ENCODE measurements around the gene POP5.
A peak's percentile ranks its signal among the peaks of the same experiment; 100 is the strongest.

POP5 gene, protein sequence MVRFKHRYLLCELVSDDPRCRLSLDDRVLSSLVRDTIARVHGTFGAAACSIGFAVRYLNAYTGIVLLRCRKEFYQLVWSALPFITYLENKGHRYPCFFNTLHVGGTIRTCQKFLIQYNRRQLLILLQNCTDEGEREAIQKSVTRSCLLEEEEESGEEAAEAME

DNA sequence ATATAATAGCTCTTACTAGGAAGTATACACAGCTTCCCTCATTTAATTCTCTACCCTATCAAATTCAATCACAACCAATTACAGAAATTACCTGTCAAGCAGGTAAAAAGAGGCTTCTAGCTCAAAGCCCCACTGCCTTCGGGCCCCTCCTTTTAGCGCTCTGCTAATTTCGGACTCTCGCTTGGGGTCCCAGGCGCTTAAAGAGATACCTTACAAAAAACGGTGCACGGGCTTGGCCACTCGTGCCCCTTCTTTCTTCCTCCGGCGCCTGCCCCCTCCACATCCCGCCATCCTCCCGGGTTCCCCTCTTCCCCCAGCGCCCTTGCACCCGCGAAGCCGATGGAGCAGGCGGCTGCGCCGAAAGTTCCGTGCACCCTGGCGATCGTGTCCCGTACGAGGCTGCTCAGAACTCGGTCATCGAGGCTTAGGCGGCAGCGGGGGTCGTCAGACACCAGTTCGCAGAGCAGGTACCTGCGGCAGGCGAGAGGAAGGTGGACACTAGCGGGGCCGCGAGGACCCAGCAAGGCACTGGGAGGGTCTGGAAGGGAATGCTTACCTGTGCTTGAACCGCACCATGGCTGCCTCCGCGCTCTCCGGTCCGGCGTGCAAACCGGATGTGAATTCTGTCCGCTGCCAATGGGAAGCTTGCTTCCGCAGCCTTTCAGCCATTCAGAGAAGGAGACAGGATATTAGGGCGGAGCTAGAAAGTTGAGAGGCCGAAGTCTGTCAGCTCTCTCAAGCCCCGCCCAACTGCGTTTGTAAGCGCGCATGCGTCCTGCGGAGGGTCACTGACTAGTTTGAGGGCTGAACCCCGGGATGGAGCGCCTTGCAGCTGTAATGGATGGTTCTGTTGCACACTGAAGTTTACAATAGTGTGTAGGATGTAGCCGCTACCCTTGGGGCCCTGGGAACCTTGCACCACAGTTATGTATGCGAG is at the start of gene POP5:
Gene POP5 (minus strand): TSS at position 616 of the 937 bp plus-strand sequence. CDS start 40 bp downstream, at position 576.
- DNase-seq (ENCODE audit: low read depth) = peak; percentile 98
- TF ChIP-seq, protein P1, sequence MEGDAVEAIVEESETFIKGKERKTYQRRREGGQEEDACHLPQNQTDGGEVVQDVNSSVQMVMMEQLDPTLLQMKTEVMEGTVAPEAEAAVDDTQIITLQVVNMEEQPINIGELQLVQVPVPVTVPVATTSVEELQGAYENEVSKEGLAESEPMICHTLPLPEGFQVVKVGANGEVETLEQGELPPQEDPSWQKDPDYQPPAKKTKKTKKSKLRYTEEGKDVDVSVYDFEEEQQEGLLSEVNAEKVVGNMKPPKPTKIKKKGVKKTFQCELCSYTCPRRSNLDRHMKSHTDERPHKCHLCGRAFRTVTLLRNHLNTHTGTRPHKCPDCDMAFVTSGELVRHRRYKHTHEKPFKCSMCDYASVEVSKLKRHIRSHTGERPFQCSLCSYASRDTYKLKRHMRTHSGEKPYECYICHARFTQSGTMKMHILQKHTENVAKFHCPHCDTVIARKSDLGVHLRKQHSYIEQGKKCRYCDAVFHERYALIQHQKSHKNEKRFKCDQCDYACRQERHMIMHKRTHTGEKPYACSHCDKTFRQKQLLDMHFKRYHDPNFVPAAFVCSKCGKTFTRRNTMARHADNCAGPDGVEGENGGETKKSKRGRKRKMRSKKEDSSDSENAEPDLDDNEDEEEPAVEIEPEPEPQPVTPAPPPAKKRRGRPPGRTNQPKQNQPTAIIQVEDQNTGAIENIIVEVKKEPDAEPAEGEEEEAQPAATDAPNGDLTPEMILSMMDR (IDR thresholded peaks at IDR 0.05; ENCODE audit: insufficient read depth, low read depth, low read length, missing control alignments) = no peak
- H3K4me3 ChIP-seq (ENCODE audit: low read depth, low read length) = peak within 1 kb of the TSS; percentile 83

DNA sequence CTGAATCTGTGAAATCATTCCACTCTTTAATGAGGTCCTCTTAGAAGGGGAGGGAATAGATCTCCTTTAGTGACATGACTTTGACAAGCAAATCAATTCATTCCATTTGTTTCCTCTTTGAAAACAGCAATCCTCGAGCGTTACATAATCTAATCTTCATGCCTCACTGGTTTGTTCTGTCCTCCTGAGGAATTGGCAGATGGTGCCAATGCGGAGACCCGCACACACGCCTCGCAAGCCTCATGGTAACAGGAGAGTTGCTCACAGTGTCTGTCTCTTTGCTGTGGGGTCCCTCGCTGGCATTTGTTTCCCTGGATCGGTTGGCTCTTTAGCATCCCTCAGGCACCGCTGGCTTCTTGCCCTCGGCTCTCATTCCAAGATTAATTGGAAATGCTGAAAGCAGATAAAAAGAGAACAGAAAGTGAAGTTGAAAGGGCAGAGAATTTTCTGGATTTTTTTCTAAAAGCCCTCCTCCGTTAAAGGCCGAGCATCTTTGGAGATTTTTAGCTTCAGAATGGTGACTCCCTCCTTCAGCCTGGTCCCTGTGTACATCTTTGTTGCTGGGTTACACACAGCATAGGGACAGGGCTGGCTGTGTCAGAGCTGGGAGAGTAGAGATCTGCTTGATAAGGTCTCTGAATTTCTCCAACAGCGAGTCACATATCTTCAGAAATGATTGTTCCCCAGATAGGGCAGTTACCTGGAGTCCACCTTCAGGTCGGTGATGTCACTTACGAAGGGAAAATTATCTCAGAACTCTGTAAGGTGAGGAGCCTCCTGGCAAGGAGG is 49.1 kb upstream of the POP5 start:
- DNase-seq (ENCODE audit: low read depth) = no peak
- TF ChIP-seq, protein P1 (IDR thresholded peaks at IDR 0.05; ENCODE audit: insufficient read depth, low read depth, low read length, missing control alignments) = no peak

DNA sequence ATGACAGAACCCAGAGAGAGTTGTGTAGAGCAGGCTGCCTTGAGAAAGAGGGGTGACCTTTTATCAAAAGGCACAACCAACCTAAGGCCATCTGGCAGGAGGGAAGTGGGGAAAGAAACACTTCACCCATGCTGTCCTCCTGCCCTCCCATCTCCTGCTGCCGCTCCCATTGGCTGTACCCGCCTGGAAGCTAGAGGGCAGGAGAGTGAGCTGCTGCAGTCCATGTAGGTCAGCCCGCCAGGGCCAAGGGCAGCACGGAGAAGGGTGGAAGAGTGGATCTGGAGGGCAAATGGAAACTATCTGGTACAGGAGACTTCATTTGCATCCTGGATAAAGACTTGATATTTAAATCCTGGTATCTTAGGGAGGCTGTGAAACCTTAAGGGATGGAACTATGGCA is 47.7 kb upstream of the POP5 start:
- H3K4me3 ChIP-seq (ENCODE audit: low read depth, low read length) = no peak overlapping the region
- TF ChIP-seq, protein P1 (IDR thresholded peaks at IDR 0.05; ENCODE audit: insufficient read depth, low read depth, low read length, missing control alignments) = no peak
- no peak for DNase-seq (ENCODE audit: low read depth)

More for the DNA sequence above, 49.1 kb upstream of the POP5 start:
- H3K4me3 ChIP-seq (ENCODE audit: low read depth, low read length) = no peak overlapping the region

DNA sequence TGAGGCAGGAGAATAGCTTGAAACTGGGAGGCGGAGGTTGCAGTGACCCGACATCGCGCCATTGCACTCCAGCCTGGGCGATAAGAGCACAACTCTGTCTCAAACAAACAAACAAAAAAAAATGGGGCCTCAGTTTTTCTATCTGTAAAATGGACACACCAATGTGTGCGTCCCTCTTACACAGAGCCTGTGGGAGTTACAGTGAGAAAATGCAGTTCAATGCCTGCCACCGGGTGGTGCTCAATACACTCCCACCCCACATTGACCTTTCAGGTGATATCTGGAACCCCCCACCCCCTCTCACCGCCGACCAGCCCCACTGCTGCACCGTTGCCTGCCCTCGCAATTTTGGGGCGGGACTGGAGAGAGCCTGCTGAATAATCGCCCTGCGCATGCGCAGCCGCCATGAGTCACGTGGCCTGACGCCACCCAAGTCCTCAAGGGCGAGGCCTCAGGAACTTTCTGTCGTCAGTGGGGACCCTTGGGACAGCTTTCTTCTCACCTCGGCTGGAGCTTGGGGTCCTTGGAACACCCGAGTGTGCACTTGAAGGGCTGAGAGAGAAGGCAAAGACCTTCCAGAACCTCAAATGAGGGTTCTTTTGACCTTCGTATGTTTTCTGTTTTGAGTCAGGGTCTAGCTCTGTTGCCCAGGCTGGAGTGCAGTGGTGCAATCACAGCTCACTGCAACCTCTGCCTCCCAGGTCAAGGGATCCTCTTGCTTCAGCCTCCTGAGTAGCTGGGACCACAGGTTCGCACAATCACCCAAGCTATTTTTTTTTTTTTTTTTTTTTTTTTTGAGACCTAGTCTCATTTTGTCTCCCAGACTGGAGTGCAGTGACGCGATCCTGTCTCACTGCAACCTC is 44.6 kb upstream of the POP5 start:
- TF ChIP-seq, protein P1 (IDR thresholded peaks at IDR 0.05; ENCODE audit: insufficient read depth, low read depth, low read length, missing control alignments) = peak; percentile 20
- no peak overlapping the region for H3K4me3 ChIP-seq (ENCODE audit: low read depth, low read length)
- peak; percentile 23 for DNase-seq (ENCODE audit: low read depth)

DNA sequence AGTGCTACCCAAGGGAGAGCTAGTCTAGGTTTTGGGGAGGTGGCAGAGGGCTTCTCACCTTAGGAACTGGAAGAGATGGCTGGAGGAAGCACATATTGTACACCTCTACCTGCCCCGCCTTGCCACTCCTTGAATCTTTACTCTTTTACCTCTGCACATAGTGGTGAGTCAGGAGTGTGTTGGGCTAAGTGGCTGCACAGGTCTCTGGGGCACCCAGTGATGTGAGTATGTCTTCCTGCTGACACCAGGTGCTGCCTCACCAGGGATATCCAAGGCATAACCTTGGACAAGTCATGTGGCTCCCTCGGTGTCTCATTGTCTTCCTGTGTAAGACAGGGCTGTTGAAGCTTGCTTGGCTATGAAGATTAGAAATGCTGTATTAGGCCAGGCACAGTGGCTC is 39.4 kb upstream of the POP5 start:
- DNase-seq (ENCODE audit: low read depth) = no peak
- H3K4me3 ChIP-seq (ENCODE audit: low read depth, low read length) = no peak overlapping the region
- TF ChIP-seq, protein P1 (IDR thresholded peaks at IDR 0.05; ENCODE audit: insufficient read depth, low read depth, low read length, missing control alignments) = no peak

Measured in GM12865 (cell line).